AG04449 (cell line): ENCODE measurements around the gene TPM1.
"Not testable (repeated sequence)": the region's sequence is repeated elsewhere in the genome, so short reads cannot be mapped to it uniquely, and the experiment has no call there.

ENCODE experiments used
- CTCF ChIA-PET: fragments of 350-600 bp; formaldehyde crosslinking; extraction: SDS; loops from one replicate; lab custom pipeline; 2021; ENCODE audit warnings: antibody characterized with exemption; lab: Yijun Ruan, JAX
- POLR2A ChIA-PET: fragments of 400-600, 350-600 bp; formaldehyde crosslinking; extraction: SDS; loops from one replicate; lab custom pipeline; 2020; ENCODE audit warnings: antibody characterized with exemption, inconsistent platforms; lab: Yijun Ruan, JAX
- DNase-seq: peaks from one replicate; pipeline ENCODE4 v3.0.0-alpha.2; 2010; ENCODE audit warnings: low read depth, low spot score
- H3K4me3 ChIP-seq: 2 replicates; pipeline ENCODE4 v1.5.1; 2011; ENCODE audit warnings: low read depth, mild to moderate bottlenecking, control low read depth, low read length
- CTCF ChIP-seq: IDR thresholded peaks from one replicate; pipeline ENCODE4 v1.5.1; 2011; ENCODE audit warnings: mild to moderate bottlenecking, moderate library complexity, low read length, control low read depth, inconsistent platforms; ENCODE audit not compliant: insufficient read depth; ENCODE audit errors: missing control alignments

Gene TPM1

GRCh38 chr15:63094495-63094931 lies 52.0 kb downstream of the TPM1 start:
- TF ChIP-seq CTCF, result no peak
- peak; percentile 66 for DNase-seq
- no peak overlapping the region for H3K4me3 ChIP-seq
- ChIA-PET CTCF (interaction anchor here (0.7 to 3.3 kb wide), 40 partner anchors 9 to 1226 kb away, joined by 3 to 27 read pairs (median 5); partner anchors contain the start of gene APH1B), POLR2A (interaction anchor here (0.6 to 1.3 kb wide), 6 partner anchors 19 to 388 kb away, joined by 3 to 4 read pairs (median 3); no protein-coding TSS in a partner anchor)

- ChIA-PET CTCF (no interaction called here), POLR2A (no interaction called here)
- no peak for TF ChIP-seq CTCF
- no peak for DNase-seq
- no peak overlapping the region for H3K4me3 ChIP-seq
Measured at GRCh38 chr15:63096178-63096577, 53.6 kb downstream of the TPM1 start.

GRCh38 chr15:63098901-63099300 lies 56.4 kb downstream of the TPM1 start:
- H3K4me3 ChIP-seq, POLR2A ChIA-PET, CTCF ChIA-PET, DNase-seq: not testable (repeated sequence)

- DNase-seq, POLR2A ChIA-PET, CTCF ChIA-PET: not testable (repeated sequence)
Measured at GRCh38 chr15:63099581-63099980, 57.0 kb downstream of the TPM1 start.

GRCh38 chr15:63103416-63103815 lies 60.9 kb downstream of the TPM1 start:
- ChIA-PET CTCF (interaction anchor here (1.2 to 1.4 kb wide), 3 partner anchors 8 to 12 kb away, joined by 3 to 10 read pairs (median 3); no protein-coding TSS in a partner anchor), POLR2A (no interaction called here)
- DNase-seq, result no peak
- TF ChIP-seq CTCF, result no peak
- no peak overlapping the region for H3K4me3 ChIP-seq

More at GRCh38 chr15:63099581-63099980, 57.0 kb downstream of the TPM1 start:
- H3K4me3 ChIP-seq, result not testable (repeated sequence)

- no peak for TF ChIP-seq CTCF
- no peak for DNase-seq
- ChIA-PET CTCF (interaction anchor here (1.4 kb wide), 2 partner anchors 9 to 11 kb away, joined by 3 to 10 read pairs; no protein-coding TSS in a partner anchor), POLR2A (interaction anchor here (0.8 kb wide), 1 partner anchor 334 kb away, joined by 3 read pairs; no protein-coding TSS in a partner anchor)
- H3K4me3 ChIP-seq, result no peak overlapping the region
Measured at GRCh38 chr15:63104727-63105126, 62.2 kb downstream of the TPM1 start.

- DNase-seq, result not testable (repeated sequence)
Measured at GRCh38 chr15:63105354-63105753, 62.8 kb downstream of the TPM1 start.

More at GRCh38 chr15:63105354-63105753, 62.8 kb downstream of the TPM1 start:
- ChIA-PET CTCF (interaction anchor here (1.0 kb wide), 1 partner anchor 363 kb away, joined by 3 read pairs; no protein-coding TSS in a partner anchor), POLR2A (interaction anchor here (0.8 kb wide), 1 partner anchor 334 kb away, joined by 3 read pairs; no protein-coding TSS in a partner anchor)
- H3K4me3 ChIP-seq, result not testable (repeated sequence)
